ENCODE results near the gene STKLD1.

The STKLD1 gene

DNA sequence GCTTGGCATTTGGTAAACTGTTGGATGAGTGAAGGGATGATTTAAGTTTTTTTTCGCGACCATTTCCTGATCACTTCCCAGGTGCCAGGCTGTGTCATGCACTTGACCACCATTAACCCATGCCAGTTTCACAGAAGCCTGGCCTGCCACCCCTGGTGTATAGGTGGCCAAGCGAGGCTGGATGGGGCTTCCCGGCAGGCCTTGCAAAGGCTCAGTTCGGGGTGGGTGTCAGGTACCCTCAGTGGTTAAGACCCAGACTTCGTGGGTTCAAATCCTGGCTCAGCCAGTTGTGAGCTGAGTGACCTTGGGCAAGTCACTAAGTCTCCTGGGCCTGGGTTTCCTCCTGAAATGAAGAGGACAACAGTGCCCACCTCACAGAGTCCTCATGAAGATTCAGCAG, 30.6 kb upstream of the STKLD1 start:
- DNase-seq (ENCODE audit: low read depth in 2 of 2) = no peak

DNA sequence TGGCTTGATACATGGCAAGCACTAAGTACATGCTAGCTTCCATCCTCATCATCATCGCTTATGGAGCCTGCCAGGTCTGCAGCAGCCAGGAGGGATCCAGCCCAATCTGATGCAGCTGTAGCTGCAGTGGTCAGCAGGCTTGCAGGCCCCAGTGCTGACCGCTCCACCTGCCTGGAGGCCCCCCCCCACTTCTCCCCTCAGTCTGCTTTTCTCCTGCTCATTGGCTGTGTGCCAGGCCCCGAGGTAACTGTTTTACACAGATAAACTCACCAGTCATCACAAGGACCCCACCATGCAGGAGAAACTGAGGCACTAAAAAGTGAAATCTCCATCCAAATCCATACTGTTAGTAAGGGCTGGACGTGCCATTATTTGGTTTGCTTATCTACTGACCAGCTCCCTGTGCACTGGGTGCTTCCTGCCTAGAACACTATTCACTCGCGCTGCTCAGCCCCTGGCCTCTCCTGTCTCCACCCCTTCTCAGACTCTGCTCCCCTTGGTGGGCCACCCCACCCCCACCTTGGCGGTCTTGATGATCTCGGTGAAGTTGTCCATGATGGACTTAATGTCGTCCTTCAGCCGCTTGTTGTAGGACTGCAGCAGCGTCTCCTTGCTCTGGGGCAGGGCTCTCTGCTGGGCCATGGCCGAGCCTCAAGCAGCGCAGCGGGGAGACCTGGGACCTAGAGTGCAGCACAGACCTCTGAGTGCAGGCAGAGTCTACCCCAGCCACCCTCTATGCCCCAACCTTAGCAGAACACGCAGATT, 30.0 kb upstream of the STKLD1 start:
- DNase-seq (ENCODE audit: low read depth in 2 of 2) = no peak

DNA sequence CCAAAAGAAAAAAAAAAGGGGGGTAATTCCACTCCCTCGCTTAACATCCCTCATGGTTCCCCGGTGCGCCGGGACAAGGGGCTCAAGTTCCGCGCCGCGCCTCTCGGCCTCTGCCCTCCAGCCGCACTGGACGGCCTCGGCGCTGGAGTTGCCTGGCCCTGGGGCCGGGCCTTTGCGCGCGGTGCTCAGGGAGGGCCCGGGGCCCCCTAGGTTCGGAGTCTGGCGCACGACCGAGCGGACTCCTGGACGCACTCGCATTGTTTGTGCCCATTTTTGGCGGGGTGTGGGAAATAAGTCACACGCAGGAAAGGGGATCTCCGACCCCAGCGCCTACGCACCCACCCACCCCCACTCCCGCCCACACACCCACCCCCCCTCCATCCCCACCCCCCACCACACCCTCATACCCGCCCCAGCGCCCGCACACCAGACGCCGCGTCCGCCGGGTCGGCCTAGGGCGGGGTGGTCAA, 28.6 kb upstream of the STKLD1 start:
- DNase-seq (ENCODE audit: low read depth in 2 of 2) = no peak

DNA sequence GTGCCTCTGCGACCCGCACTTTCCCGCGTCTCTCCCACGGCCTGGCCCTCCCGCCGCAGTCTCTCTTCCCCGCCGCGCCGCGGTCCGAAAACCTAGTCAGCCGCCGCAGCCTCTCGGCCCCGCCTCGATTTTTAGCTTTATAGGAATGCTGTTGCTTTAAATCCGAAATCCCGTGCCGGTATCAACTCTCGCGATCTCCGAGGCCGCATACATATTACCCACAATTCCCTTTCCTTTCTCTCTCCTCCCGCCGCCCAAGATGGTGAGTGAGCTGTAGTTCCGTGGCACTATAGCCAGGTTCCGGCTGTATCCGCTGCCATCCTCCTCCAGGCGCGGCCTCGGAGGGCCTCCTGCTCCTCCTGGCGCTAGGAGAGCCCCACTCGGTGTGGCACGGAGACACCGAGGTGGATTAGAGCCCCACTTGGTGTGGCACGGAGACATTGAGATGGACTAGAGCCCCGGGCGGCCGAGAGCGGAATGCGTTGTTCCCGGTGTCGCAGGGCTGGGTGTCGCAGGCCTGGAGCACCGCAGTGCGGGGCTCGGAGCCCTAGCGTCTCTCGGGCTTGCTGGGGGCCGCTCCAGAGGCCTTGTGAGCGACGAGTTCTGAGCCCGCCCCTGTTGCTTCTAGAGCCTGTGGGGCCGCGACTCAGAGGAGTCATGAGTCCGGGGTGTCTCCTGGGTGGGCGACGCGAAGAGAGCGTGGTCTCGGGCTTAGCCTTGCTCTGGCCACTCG, 28.0 kb upstream of the STKLD1 start, which contains the start of the genes MED22 and RPL7A:
Gene MED22, minus strand, starts transcription at position 147 of the 733 bp plus-strand sequence. CDS start 1,469 bp downstream, outside the sequence.
Gene RPL7A, plus strand, starts transcription at position 234 of the 733 bp plus-strand sequence. Its CDS starts 26 bp downstream, at position 260.
- DNase-seq (ENCODE audit: low read depth in 2 of 2) = peak; percentile 88 to 91

DNA sequence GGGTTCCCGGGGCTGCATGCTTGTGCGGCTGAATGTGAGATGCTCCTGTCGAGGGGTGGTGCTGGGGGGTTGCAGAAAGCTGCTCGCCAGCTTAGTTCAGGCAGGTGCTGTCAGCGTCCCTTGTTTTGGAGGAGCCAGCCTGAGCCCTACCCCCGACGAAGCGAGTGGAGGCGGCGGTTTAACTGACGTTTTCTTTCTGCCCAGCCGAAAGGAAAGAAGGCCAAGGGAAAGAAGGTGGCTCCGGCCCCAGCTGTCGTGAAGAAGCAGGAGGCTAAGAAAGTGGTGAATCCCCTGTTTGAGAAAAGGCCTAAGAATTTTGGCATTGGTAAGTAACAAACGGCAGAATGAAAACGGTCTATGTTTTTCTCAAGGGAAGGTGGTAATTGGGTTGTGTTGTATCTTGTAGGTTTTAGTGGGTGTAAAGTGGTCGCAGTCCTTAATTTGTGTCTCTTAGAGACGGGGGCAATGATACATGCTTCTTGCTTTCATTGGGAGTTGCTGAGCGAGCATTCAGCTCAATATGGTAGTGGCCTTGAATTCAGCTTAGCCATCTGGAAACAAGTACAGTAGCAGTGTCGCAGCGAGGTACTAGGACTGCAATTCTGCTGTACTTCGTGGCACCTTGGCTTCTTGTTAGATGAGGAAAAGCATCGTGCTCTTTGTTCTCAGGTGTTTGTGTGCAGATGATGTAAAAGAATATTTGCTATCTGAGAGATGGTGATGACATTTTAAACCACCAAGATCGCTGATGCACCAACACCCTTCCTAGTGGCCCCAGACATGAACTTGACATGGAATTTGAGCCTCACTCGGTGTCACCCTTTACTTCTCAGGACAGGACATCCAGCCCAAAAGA, 27.2 kb upstream of the STKLD1 start:
- DNase-seq (ENCODE audit: low read depth in 2 of 2) = no peak

DNA sequence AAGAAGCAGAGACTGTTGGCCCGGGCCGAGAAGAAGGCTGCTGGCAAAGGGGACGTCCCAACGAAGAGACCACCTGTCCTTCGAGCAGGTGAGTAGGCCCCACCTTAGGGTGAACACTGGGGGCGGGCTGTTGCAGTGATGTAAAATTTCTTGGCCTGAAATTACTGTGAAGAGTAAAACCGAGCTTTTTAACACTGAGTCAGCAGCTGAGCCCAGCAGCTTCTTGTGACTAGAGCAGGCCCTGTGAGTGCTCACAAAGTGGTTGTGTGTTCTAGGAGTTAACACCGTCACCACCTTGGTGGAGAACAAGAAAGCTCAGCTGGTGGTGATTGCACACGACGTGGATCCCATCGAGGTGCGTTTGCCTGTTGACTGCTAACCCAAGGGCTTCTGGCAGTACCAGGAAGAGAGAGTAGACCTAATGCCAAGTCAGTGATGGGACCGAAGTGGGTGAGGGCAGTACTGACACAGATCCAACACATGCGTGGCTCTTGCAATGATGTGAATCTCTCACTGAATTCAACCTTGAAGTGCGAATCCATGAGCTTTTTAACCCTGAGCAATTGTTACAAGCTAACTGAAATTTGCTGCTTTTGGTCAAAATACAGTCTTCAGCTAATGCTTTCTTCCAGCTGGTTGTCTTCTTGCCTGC, 26.1 kb upstream of the STKLD1 start:
- no peak for DNase-seq (ENCODE audit: low read depth in 2 of 2)

DNA sequence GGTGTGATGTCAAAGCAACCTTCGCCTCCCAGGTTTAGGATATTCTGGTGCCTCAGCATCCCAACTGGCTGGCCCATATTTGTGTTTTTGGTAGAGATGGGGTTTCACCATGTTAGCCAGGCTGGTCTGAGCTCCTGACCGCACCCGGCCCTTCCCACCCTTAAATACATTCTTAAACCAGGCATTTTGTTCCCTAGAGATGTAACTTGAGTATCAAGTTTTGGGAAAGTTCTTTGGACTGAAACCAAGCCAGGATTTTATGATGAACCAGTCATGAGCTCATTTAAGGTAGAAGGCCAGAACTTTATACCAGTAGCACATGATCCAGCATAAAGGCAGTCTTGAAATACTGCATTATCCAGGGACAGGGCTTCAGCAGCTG, 24.6 kb upstream of the STKLD1 start:
- no peak for DNase-seq (ENCODE audit: low read depth in 2 of 2)

DNA sequence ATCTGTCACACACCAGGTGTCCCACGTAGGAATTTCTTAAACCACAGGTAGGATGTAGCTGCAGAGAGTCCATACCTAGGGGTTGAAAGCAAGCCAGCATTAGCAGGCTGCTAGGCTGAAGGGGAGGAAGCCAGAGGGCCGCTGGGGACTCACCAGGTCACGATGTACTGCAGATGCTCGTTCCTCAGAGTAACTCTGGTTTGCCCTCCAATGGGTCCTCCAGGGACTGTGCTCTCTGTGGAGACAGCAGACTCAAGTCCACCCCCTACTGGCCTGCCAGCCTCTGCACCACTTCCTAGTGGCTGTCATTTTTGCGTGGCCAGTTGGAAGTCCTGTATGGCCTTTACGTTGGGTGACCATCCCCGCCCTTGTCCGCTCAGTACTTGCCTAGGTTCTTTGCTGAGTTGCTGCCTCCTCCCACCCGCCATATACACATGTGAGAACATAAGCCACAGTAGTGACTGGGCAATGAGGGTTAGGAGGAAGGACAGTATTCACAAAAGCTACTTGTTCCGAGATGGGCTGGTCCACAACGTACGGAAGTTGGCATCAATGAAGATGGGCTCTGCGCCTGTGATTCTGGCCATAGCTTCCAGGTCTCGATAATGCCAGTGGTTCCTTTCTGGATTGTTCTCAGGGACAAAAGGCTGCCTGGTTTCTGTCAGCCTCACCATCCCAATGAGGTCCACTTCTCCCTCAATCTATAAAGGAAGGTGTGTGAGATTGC, 24.1 kb upstream of the STKLD1 start:
- peak in 1 of 2 donors; percentile 48 for DNase-seq (ENCODE audit: low read depth in 2 of 2)

DNA sequence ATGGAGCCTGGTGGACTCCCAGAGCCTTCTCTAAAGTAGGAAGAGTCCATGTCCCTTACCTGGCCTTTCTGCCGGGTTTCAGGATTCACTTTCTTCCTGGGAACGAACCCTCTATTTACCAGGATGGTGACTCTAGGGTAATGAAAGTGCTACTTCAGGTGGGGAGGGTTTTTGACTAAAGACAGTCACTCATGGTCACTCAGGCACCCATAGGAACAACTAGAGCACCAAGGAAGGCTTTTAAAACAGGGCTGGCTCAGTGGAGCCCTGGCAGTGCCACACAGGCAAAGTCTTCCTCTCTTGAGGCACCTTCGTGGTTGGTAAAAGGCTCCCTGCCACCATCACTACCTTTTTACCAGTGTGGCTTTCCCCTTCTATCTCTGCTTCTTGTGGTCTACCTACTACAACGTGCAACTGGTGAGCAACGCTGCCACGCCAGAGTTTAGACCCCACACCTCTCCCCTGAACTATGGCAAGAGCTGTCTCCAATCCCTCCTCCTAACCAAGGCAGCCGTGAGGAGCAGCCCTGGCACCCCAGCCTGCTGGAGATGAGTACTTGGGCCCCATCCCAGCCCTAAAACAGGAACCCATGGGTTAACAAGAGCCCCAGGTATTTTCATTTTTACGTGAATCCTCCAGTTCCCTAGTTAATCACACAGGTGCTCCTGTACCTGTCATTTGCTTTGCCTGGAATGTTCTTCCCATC, 23.4 kb upstream of the STKLD1 start:
- DNase-seq (ENCODE audit: low read depth in 2 of 2) = no peak

DNA sequence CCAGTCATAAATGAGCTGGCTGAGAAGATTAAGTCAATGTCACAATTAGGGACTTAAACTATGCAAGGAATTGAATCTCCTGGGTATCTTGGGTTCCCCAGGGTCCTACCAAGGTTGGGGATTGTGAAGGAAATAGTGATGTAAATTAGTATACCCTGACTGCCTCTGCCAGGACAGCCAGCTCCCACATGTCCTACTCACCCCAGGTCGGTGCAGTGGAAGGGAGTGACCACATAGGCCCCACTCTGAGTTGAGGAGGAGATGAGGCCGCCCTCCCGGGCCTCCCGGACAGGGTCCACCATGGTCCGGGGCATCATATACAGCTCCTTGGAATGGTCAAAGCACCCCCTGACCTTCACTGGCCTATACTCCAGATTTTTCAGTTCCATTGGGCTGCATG, 22.6 kb upstream of the STKLD1 start:
- no peak for DNase-seq (ENCODE audit: low read depth in 2 of 2)

DNA sequence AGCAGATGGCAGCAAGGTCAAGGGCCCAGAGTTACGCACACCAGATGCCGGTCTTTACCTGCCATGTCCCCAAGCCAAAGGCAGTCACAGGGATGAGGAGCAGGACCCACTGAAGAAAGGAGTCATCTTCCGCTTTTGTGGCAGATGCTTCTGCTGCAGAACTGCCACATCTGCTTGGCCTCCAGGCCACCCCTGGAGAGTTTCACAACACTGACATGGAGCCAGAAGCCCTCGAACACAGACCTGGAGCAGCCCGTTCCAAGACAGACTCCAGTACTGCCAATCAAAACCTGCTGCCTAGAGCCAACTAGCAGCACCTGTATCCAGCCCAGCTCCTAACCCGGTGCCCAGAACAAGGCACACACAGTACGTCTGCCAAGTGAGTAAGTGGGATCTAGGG, 21.4 kb upstream of the STKLD1 start:
- DNase-seq (ENCODE audit: low read depth in 2 of 2) = no peak

DNA sequence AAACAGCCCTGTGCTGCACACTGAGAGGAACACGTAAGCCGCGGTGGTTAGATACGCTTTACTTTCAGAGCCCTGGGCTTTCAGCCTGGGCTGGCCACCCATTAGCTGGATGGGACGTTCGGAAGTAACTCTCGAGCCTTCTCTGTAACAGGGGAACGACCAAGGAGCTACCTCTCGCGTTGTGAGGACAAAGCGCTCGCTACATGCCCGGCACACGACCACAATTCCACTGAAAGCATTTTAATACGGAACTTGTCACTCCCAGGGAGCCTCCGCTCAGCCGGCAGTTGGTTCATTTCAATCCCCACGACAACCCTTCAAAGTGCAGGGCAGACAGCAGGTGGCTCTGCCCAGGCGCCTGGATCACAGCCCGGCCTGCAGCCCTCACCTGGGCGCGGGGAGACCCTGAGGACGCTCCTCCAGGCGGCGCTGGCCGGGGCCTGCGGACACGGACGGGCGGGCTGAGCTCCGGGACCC, 20.2 kb upstream of the STKLD1 start:
- DNase-seq (ENCODE audit: low read depth in 2 of 2) = no peak

DNA sequence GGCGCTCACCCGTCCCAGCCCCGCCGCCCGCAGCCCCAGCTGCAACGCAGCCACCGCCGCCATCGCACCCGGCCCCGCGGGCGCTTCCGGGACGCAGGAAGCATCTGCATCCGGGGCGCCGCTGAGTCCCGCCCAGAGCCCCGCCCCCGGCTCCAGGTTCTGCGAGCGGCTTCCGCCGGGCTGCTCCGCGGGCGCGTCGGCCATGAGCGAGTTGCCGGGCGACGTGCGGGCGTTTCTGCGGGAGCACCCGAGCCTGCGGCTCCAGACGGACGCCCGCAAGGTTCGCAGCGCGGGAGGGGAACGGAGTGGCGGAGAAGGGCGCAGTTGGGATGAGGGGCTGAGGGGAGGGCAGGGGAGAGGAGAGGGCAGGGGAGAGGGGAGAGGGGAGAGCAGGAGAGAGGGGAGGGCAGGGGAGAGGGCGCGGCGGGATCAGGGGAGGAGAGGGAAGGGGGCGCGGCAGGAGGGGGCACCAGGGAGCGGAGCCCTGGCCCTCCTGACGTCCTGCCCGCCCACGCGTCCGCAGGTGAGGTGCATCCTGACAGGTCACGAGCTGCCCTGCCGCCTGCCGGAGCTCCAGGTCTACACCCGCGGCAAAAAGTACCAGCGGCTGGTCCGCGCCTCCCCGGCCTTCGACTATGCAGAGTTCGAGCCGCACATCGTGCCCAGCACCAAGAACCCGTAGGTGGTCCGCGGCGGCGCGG, 19.6 kb upstream of the STKLD1 start, which contains the start of the genes SURF1 and SURF2:
Gene SURF1, minus strand, starts transcription at position 97 of the 701 bp plus-strand sequence. Its CDS starts 34 bp downstream, at position 63.
Gene SURF2, plus strand, starts transcription at position 160 of the 701 bp plus-strand sequence. Its CDS starts 43 bp downstream, at position 203.
- DNase-seq (ENCODE audit: low read depth in 2 of 2) = peak; percentile 90 to 91

DNA sequence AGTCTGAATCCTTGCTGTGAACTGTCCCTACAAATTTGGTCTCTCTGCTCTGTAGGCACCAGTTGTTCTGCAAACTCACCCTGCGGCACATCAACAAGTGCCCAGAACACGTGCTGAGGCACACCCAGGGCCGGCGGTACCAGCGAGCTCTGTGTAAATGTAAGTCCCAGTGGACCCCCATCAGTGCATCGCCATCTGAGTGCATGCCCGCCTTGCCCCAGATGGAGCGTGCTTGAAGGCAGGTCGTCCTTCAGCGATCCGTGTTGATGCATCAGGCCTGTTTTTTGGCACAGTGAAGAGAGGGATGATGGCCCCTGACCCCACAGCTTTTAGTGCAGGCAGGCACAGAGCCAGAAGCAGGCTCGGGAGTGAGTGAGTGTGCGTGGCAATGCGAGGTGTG, 18.5 kb upstream of the STKLD1 start:
- DNase-seq (ENCODE audit: low read depth in 2 of 2) = no peak

DNA sequence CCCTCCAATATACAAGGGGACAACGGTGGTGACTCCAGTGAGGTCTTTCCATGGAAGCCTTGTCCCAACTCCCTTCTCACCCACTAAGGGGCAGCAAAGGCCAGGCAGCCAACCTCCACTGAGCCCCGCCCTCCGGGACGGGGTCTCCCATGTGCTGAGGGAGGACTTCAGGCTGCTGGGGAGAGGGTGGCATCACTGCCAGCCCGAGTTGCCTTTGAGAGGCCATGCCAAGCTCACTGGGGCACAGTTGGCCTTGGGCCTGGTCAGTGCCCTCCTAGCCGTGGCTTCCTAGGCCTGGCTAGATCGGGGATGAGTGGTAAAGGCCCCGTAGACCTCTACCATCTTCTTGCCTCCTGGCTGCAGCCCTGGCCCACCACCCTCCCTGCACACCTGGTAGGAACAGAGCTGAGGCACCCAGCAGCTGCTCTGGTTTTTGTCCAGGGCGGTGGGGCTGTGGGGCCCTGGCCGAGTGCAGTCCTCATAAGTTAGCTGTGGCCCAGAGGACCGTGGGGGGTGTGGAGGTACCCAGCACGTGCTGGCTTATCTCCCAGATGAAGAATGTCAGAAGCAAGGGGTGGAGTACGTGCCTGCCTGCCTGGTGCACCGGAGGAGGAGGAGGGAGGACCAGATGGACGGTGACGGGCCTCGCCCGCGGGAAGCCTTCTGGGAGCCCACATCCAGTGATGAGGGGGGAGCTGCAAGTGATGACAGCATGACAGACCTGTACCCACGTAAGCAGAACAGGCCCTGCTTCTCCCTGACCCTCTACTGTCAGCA, 16.6 kb upstream of the STKLD1 start:
- DNase-seq (ENCODE audit: low read depth in 2 of 2) = no peak

DNA sequence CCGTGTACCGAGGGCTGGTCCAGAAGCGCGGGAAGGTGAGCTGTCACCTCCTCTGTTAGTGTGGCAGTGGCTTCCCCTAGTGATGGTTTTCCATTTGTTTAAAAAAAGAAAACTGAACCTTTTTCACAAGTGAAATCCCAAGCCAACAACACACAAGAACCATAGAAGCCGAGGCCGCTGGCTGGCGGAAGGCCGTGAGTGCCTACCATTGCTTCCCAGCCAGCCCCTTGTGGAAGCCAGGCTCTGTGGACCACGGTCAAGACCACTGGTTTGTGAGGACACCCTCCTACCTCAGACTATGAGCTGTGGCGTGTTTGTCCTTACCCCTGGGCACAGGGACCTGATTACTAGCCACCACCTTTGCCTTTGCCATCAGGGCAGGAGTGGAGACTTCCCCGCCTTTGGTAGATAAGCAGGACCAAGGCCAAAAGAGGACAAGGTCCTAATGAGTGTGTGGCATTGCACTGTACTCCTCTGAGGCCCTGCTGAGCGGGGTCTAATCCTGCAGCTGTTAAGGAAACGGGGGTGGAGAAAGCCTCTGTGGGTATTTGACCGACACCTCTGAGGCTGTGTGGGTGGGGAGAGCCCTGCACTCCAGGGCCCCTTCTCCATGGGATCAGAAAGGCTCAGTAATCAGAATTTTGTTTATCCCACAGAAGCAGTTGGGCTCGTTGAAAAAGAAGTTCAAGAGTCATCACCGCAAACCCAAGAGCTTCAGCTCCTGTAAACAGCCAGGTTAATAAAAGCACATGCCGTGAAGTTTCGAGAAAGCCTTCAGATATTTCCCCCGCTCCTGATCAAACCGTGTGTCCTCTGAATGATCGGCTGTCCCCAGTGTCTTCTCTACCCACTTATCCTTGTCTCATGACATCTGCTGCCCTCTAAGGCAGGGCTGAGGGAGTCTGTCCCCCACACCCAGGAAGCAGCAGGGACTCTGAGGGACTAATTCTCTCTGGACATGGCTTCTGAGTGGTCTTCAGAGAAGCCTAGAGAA, 15.5 kb upstream of the STKLD1 start:
- no peak for DNase-seq (ENCODE audit: low read depth in 2 of 2)

DNA sequence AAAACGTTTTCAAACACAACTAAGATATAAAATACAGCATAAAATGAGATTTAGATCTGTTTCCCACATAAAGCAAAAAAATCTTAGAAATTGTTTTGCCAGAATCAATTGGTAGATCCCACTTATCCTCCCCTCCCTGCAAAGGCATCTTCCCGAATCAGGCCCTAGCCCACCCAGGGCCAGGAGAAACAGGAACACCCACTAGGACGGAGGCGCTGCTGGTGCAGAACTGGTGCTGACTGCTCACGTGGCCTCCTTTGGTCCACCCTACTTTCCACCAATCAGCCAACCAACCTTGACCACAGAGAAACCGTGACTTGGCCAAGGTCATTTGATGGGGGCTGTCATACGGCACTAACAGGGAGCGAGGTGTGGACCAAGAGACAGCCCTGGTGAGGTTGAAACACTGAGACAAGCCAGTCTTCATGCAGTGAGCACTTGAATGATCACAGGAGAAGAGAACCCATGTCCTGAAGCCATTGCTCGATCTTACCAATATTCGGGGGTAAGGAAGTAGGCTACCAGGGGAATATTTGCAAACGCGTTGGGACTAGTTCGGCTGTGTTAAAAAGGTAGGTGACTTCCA, 14.6 kb upstream of the STKLD1 start:
- DNase-seq (ENCODE audit: low read depth in 2 of 2) = no peak

All from stimulated activated CD4-positive, alpha-beta T cell treated with anti-CD3 and anti-CD28 coated beads, Interleukin-4, amount 100 ng/mL, for 48 hours (primary cell).